Measurements from ENCODE around the gene RUFY4.

DNA sequence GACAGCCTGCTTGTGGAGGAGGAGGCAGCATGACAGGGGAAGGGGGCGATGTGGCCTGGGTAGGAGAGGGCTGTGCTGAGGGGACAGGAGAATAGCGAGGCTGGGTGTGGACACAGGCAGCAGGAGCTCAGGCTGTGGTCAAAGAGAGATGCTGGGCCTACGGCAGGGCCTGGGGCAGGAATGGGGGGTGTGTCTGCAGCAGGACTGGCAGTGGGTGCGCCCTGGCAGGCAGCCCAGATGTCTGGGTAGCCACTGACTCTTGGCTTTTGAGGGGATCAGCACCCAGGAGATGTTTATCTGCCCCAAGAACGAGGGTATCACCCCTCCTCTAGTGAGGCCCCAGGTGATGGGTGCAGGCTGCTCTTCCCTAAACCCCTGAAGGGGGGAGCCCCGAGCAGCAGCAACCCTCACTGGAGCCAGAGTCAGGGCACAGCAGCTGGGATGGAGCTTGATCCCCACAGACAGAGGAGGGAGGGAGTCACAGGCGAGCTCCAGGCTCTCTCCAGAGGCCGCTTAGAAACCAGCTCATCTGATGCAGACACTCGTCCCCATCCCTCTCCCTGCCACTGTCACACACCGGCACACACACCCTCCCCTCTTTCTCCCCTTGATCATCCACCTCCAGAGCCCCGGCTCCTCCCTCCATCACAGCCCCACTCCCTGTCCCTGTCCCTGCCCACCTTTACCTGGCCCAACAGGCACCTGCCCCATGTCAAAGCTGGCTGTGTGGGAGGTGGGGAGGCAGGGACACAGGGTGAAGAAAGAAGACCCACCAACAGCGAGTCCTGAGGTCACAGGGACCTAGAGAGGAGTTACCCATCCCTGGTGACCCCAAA is 36.5 kb upstream of the RUFY4 start:
- TF ChIP-seq, protein P1, sequence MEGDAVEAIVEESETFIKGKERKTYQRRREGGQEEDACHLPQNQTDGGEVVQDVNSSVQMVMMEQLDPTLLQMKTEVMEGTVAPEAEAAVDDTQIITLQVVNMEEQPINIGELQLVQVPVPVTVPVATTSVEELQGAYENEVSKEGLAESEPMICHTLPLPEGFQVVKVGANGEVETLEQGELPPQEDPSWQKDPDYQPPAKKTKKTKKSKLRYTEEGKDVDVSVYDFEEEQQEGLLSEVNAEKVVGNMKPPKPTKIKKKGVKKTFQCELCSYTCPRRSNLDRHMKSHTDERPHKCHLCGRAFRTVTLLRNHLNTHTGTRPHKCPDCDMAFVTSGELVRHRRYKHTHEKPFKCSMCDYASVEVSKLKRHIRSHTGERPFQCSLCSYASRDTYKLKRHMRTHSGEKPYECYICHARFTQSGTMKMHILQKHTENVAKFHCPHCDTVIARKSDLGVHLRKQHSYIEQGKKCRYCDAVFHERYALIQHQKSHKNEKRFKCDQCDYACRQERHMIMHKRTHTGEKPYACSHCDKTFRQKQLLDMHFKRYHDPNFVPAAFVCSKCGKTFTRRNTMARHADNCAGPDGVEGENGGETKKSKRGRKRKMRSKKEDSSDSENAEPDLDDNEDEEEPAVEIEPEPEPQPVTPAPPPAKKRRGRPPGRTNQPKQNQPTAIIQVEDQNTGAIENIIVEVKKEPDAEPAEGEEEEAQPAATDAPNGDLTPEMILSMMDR (IDR thresholded peaks at IDR 0.05) = no peak
- TF ChIP-seq, protein P2, sequence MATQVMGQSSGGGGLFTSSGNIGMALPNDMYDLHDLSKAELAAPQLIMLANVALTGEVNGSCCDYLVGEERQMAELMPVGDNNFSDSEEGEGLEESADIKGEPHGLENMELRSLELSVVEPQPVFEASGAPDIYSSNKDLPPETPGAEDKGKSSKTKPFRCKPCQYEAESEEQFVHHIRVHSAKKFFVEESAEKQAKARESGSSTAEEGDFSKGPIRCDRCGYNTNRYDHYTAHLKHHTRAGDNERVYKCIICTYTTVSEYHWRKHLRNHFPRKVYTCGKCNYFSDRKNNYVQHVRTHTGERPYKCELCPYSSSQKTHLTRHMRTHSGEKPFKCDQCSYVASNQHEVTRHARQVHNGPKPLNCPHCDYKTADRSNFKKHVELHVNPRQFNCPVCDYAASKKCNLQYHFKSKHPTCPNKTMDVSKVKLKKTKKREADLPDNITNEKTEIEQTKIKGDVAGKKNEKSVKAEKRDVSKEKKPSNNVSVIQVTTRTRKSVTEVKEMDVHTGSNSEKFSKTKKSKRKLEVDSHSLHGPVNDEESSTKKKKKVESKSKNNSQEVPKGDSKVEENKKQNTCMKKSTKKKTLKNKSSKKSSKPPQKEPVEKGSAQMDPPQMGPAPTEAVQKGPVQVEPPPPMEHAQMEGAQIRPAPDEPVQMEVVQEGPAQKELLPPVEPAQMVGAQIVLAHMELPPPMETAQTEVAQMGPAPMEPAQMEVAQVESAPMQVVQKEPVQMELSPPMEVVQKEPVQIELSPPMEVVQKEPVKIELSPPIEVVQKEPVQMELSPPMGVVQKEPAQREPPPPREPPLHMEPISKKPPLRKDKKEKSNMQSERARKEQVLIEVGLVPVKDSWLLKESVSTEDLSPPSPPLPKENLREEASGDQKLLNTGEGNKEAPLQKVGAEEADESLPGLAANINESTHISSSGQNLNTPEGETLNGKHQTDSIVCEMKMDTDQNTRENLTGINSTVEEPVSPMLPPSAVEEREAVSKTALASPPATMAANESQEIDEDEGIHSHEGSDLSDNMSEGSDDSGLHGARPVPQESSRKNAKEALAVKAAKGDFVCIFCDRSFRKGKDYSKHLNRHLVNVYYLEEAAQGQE (IDR thresholded peaks at IDR 0.05; ENCODE audit: insufficient read depth in 1 of 2, low read depth in 2 of 2, low read length in 1 of 2) = no peak
- TF ChIP-seq POLR2AphosphoS5 (IDR thresholded peaks at IDR 0.05; ENCODE audit: low read depth, low read length) = no peak
- TF ChIP-seq SIN3A (IDR thresholded peaks at IDR 0.05; ENCODE audit: borderline replicate concordance, insufficient read depth, low read depth, low read length) = no peak

Data from Panc1 (cell line).